Progenitor cell of endocrine pancreas (in vitro differentiated cells): ENCODE measurements around the gene PIM1. TPM values are rescaled to one million over a fixed set of nuclear protein-coding genes. Genes with fewer than 3 reads are reported as not detected.

Experiments used
- DNase-seq: peaks from one replicate; pipeline ENCODE4 v3.0.0; 2021; ENCODE audit warnings: low spot score; ENCODE audit not compliant: unreplicated experiment
- H3K27ac Mint-ChIP-seq: 2 replicates; pipeline ENCODE4 v1.8.0; 2021; ENCODE audit warnings: mild to moderate bottlenecking, moderate library complexity, mixed read lengths
- H3K27me3 Mint-ChIP-seq: 2 replicates; pipeline ENCODE4 v1.8.0; 2021; ENCODE audit warnings: mixed read lengths
- H3K36me3 Mint-ChIP-seq: 2 replicates; pipeline ENCODE4 v1.8.0; 2022; ENCODE audit warnings: mixed read lengths; ENCODE audit not compliant: insufficient read depth
- H3K4me1 Mint-ChIP-seq: 2 replicates; pipeline ENCODE4 v1.8.0; 2021; ENCODE audit warnings: low read depth, mixed read lengths
- H3K4me3 Mint-ChIP-seq: 2 replicates; pipeline ENCODE4 v1.8.0; 2021; ENCODE audit warnings: low read depth, mild to moderate bottlenecking, moderate library complexity, mixed read lengths
- H3K9me3 Mint-ChIP-seq: 2 replicates; pipeline ENCODE4 v1.8.0; 2021; ENCODE audit warnings: low read depth, mixed read lengths
- total RNA-seq: library from RNA; stranded (reverse); gene quantifications from 2 replicates; pipeline ENCODE4 v1.2.1, GENCODE V29; 2021
- TF ChIP-seq, protein P1 (sequence below): fragments of 200-600 bp; sonication (generic); IDR thresholded peaks from one replicate; pipeline ENCODE4 v1.5.0; 2021; ENCODE audit warnings: antibody characterized with exemption, mild to moderate bottlenecking; ENCODE audit not compliant: unreplicated experiment

The PIM1 gene
- total RNA-seq, 1 donor from 2014 or later: 19.7 TPM

GRCh38 chr6:37146735-37147157 is 23.2 kb upstream of the PIM1 start:
- Mint-ChIP-seq H3K36me3 (no peaks in the 10 kb centered on the region), H3K9me3 (no peaks in the 10 kb centered on the region), H3K27ac (peak overlapping the region; percentile 49), H3K4me1 (peaks cover 18% of the 10 kb centered on the region), H3K27me3 (peaks cover 5% of the 10 kb centered on the region), H3K4me3 (no peak overlapping the region)
- no peak for DNase-seq
- TF ChIP-seq, protein P1, sequence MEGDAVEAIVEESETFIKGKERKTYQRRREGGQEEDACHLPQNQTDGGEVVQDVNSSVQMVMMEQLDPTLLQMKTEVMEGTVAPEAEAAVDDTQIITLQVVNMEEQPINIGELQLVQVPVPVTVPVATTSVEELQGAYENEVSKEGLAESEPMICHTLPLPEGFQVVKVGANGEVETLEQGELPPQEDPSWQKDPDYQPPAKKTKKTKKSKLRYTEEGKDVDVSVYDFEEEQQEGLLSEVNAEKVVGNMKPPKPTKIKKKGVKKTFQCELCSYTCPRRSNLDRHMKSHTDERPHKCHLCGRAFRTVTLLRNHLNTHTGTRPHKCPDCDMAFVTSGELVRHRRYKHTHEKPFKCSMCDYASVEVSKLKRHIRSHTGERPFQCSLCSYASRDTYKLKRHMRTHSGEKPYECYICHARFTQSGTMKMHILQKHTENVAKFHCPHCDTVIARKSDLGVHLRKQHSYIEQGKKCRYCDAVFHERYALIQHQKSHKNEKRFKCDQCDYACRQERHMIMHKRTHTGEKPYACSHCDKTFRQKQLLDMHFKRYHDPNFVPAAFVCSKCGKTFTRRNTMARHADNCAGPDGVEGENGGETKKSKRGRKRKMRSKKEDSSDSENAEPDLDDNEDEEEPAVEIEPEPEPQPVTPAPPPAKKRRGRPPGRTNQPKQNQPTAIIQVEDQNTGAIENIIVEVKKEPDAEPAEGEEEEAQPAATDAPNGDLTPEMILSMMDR: no peak

DNA sequence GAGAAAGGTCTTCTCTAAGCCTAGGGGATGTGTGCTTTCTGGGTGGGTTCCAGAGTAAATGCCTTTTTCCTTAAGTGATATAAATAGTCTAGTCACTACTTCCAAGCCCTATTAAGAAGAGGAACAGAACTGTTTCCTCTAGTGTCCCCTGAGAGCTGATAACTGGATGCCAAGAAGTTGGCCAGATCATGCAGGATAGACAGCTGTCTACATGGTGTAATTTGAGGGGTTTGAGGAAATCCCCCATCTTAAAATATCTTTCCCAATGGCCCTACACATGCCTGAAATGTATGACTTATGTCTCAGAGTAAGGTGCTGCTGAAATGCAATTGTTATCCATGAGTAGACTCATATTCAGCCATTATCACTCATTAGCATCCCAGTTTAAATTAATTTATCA is 20.2 kb upstream of the PIM1 start:
- TF ChIP-seq, protein P1: no peak

DNA sequence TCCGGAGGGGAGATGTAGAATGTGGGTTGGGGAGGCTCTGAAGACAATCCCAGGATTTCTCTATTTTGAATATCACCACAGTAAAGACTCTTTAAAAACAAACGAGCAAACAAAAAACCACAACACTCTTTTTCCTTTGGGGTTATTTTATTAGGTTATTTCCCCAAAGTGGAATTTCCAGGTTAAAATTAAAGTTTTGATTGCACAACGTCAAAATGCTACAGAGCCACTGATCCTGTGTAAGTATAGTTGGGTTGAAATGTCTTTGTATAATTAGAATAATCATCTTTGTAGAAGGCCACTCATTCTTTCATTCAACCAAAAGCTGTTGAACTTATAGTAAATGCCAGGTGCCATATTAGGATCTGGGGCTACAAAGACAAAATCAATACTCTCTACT is 19.6 kb upstream of the PIM1 start:
- TF ChIP-seq, protein P1: no peak
- peaks cover 6% of the 10 kb centered on the region for H3K4me1 Mint-ChIP-seq
- peak overlapping the region; percentile 73 for H3K27ac Mint-ChIP-seq
- no peaks in the 10 kb centered on the region for H3K36me3 Mint-ChIP-seq
- DNase-seq: no peak
- peaks cover 5% of the 10 kb centered on the region for H3K27me3 Mint-ChIP-seq
- H3K9me3 Mint-ChIP-seq: no peaks in the 10 kb centered on the region
- H3K4me3 Mint-ChIP-seq: no peak overlapping the region

More for the DNA sequence above, 20.2 kb upstream of the PIM1 start:
- no peak for DNase-seq
- no peaks in the 10 kb centered on the region for H3K36me3 Mint-ChIP-seq
- H3K4me3 Mint-ChIP-seq: no peak overlapping the region
- H3K27me3 Mint-ChIP-seq: peaks cover 5% of the 10 kb centered on the region
- peaks cover 6% of the 10 kb centered on the region for H3K4me1 Mint-ChIP-seq
- no peak overlapping the region for H3K27ac Mint-ChIP-seq
- H3K9me3 Mint-ChIP-seq: no peaks in the 10 kb centered on the region

DNA sequence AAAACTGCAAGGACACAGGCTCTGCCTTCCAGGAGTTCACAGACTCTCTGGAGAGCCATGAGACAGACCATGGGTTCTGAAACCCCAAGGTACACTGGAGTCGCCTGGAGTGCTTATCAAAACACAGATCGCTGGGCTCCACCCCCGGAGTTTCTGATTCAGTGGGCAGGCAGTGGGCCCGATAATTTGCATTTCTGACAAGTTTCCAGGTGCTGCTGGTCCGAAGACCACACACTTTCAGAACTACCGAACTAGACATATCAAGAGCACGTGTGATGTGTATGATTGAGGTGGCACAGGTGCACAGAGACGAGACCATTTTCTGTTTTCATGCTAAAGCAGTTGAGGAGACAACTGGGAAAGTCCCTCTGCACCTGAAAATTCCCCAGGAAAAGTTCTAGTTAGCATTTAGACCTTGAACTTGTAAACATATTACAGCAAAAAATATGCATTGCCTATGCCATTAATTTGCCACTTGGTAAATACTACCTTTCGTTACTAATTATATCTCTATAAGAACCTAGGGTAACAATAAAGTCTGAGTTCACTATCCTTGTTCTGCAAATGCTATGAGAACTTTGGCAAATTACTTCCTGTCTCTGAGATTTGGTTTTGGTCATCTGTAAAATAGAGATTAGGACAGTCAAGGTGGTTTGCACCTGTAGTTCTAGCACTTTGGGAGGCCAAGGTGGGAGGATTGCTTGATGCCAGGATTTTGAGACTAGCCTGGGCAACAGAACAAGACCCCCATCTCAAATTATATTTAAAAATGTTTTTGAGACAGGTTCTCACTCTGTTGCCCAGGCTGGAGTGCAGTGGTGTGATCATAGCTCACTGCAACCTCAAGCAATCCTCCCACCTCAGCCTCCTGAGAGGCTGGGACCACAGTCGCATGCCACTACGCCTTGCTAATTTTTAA is 14.3 kb upstream of the PIM1 start:
- TF ChIP-seq, protein P1: no peak
- H3K27me3 Mint-ChIP-seq: no peaks in the 10 kb centered on the region
- H3K4me3 Mint-ChIP-seq: no peak overlapping the region
- no peak for DNase-seq
- no peaks in the 10 kb centered on the region for H3K9me3 Mint-ChIP-seq
- no peaks in the 10 kb centered on the region for H3K36me3 Mint-ChIP-seq
- no peaks in the 10 kb centered on the region for H3K4me1 Mint-ChIP-seq
- no peak overlapping the region for H3K27ac Mint-ChIP-seq

- no peak for DNase-seq
- H3K4me3 Mint-ChIP-seq: no peak overlapping the region
- H3K9me3 Mint-ChIP-seq: no peaks in the 10 kb centered on the region
- H3K27me3 Mint-ChIP-seq: peaks cover 2% of the 10 kb centered on the region
- peaks cover 3% of the 10 kb centered on the region for H3K4me1 Mint-ChIP-seq
- H3K27ac Mint-ChIP-seq: no peak overlapping the region
- no peaks in the 10 kb centered on the region for H3K36me3 Mint-ChIP-seq
- TF ChIP-seq, protein P1: no peak
These were observed 11.4 kb upstream of the PIM1 start for GRCh38 chr6:37158508-37158907.
